ENCODE results near the gene CARMIL1. TPM values are rescaled to one million over a fixed set of nuclear protein-coding genes. Genes with fewer than 3 reads are reported as not detected.

The CARMIL1 gene
- total and polyA plus RNA-seq, 2 of the 8 experiments (the other 6 are each of a cell fraction or from before 2014, with no cell fraction given) = 20.3 to 40.4 TPM

- Histone ChIP-seq H3K27ac (ENCODE audit: low read depth, low read length) (no peak overlapping the region), H3K4me2 (ENCODE audit: insufficient read depth in 1 of 2, low read depth in 2 of 2, low read length in 2 of 2) (no peak overlapping the region), H2BK5ac (ENCODE audit: low read depth, low read length) (no peak overlapping the region), H3K27me3 (replicated peaks in 1 of 4; ENCODE audit: control insufficient read depth in 3 of 4, extremely low read depth in 1 of 4, insufficient read depth in 3 of 4, low read length in 3 of 4) (no peaks in the 10 kb centered on the region), H3K23me2 (ENCODE audit: low read depth, low read length) (no peaks in the 10 kb centered on the region), H2AFZ (ENCODE audit: low read length) (no peak overlapping the region), H3K79me2 (ENCODE audit: control insufficient read depth in 1 of 2, insufficient read depth in 2 of 2, low read length in 2 of 2) (no peaks in the 10 kb centered on the region), H2BK20ac (ENCODE audit: low read length) (no peak overlapping the region), H2BK15ac (ENCODE audit: low read length) (no peak overlapping the region), H4K8ac (ENCODE audit: extremely low read depth, insufficient read depth, low read length) (no peak overlapping the region), H4K91ac (replicated peaks; ENCODE audit: insufficient read length, low read length) (no peak overlapping the region), H3K18ac (ENCODE audit: extremely low read depth, low read length) (no peak overlapping the region), H3K4ac (replicated peaks; ENCODE audit: insufficient read length, low read depth, low read length) (no peak overlapping the region), H3K23ac (ENCODE audit: insufficient read length) (no peak overlapping the region), H2BK12ac (ENCODE audit: low read depth, low read length) (no peak overlapping the region), H3K4me1 (replicated peaks in 1 of 4; ENCODE audit: control insufficient read depth in 3 of 4, insufficient read depth in 4 of 4, low read length in 3 of 4) (no peaks in the 10 kb centered on the region), H2BK120ac (replicated peaks; ENCODE audit: low read depth, low read length) (no peak overlapping the region), H3K14ac (ENCODE audit: insufficient read length) (no peak overlapping the region), H4K5ac (ENCODE audit: insufficient read length, low read depth, low read length) (no peak overlapping the region), H3K79me1 (ENCODE audit: low read depth, low read length) (no peaks in the 10 kb centered on the region), H3K9me3 (ENCODE audit: insufficient read depth in 2 of 2, low read depth in 1 of 2, low read length in 1 of 2) (no peaks in the 10 kb centered on the region), H4K20me1 (replicated peaks in 1 of 2; ENCODE audit: control insufficient read depth in 1 of 2, insufficient read depth in 2 of 2, low read length in 2 of 2) (no peaks in the 10 kb centered on the region), H3K36me3 (ENCODE audit: control insufficient read depth in 2 of 4, insufficient read depth in 4 of 4, low read length in 3 of 4) (peaks cover 0 to 5% (median 3%) of the 10 kb centered on the region in 4 experiments; a peak in 3 of 8 replicates), H3K9ac (replicated peaks in 1 of 4; ENCODE audit: extremely low read depth in 1 of 4, low read depth in 3 of 4, low read length in 3 of 4) (no peak overlapping the region), H3K56ac (replicated peaks; ENCODE audit: insufficient read length, low read depth, low read length) (no peak overlapping the region), H3K4me3 (ENCODE audit: extremely low read depth in 1 of 4, insufficient read depth in 2 of 4, low read depth in 3 of 4, low read length in 4 of 4) (no peak overlapping the region), H2AK5ac (ENCODE audit: low read depth, low read length) (no peak overlapping the region)
- DNase-seq (ENCODE audit: low read depth in 1 of 2, low spot score in 2 of 2) = no peak
- 79% methylated on average over 1 of the region's 1 CpG; no CpG with 5 or more reads in 1 of the 2 experiments for WGBS, 2 experiments (ENCODE audit: extremely low coverage in 1 of 2, insufficient coverage in 1 of 2, insufficient read length in 1 of 2, insufficient replicate concordance in 2 of 2, low coverage in 1 of 2, low lambda C conversion rate in 2 of 2, missing lambda C conversion rate in 1 of 2)
- CTCF ChIA-PET (ENCODE audit: partially characterized antibody) = interaction anchor here (3.4 kb wide), 1 partner anchor 11 kb away, joined by 15 read pairs; no protein-coding TSS in a partner anchor
- POLR2A ChIA-PET (ENCODE audit: partially characterized antibody) = no interaction called here
- FAIRE-seq = no peak
- no peak for TF ChIP-seq ASH2L (IDR thresholded peaks at IDR 0.05; ENCODE audit: low read length)
- no peak for TF ChIP-seq RXRA (IDR thresholded peaks at IDR 0.05; ENCODE audit: insufficient read depth, low read depth, low read length)
These were observed 199.8 kb downstream of the CARMIL1 start for GRCh38 chr6:25478973-25479372.

Data from H1 (cell line).